Mesenteric fat pad (tissue), 1 donor: ENCODE data around the gene LGALS7B. TPM values are rescaled to one million over a fixed set of nuclear protein-coding genes. Genes with fewer than 3 reads are reported as not detected.
"Not testable (repeated sequence)": the region's sequence is repeated elsewhere in the genome, so short reads cannot be mapped to it uniquely, and the experiment has no call there.

ENCODE experiments used
- DNase-seq: peaks from one replicate; pipeline ENCODE4 v3.0.0-alpha.2; 2020; ENCODE audit warnings: low spot score
- total RNA-seq: library from RNA; stranded (reverse); fragmentation: NEBNext Ultra II Directional; extraction: Animal tissue kit (Norgen Biotek cat#: 25700); gene quantifications from one replicate; pipeline ENCODE4 v1.2.1, GENCODE V29; 2021
- donor health status: DM: yes; HTN: yes; CAD: no.

Gene LGALS7B
- total RNA-seq, 1 donor from 2014 or later, result not detected

- DNase-seq, result peak; percentile 97
Measured at GRCh38 chr19:38769635-38770211, 19.3 kb upstream of the LGALS7B start.

- DNase-seq, result not testable (repeated sequence)
Measured at GRCh38 chr19:38770228-38770948, 18.6 kb upstream of the LGALS7B start.

- not testable (repeated sequence) for DNase-seq
Measured at GRCh38 chr19:38770949-38771275, 18.1 kb upstream of the LGALS7B start.

GRCh38 chr19:38771569-38771968, 17.4 kb upstream of the LGALS7B start:
- DNase-seq, result not testable (repeated sequence)

- DNase-seq, result no peak
Measured at GRCh38 chr19:38773469-38774177, 15.4 kb upstream of the LGALS7B start, which contains the start of gene LGALS7. Gene LGALS7, minus strand, starts transcription at chr19:38773517. Its CDS starts 25 bp downstream, at chr19:38773492.

GRCh38 chr19:38774181-38774950, 14.6 kb upstream of the LGALS7B start:
- no peak for DNase-seq

- no peak for DNase-seq
Measured at GRCh38 chr19:38778733-38779132, 10.3 kb upstream of the LGALS7B start.

GRCh38 chr19:38780443-38780842, 8.6 kb upstream of the LGALS7B start:
- DNase-seq, result no peak

GRCh38 chr19:38781058-38781457, 7.9 kb upstream of the LGALS7B start:
- DNase-seq, result no peak

GRCh38 chr19:38782212-38782611, 6.8 kb upstream of the LGALS7B start:
- not testable (repeated sequence) for DNase-seq

- no peak for DNase-seq
Measured at GRCh38 chr19:38784224-38784623, 4.8 kb upstream of the LGALS7B start.

- DNase-seq, result no peak
Measured at GRCh38 chr19:38785187-38785699, 3.8 kb upstream of the LGALS7B start.

- not testable (repeated sequence) for DNase-seq
Measured at GRCh38 chr19:38786061-38786460, 2.9 kb upstream of the LGALS7B start.

GRCh38 chr19:38786572-38787265, 2.3 kb upstream of the LGALS7B start:
- DNase-seq, result no peak

- DNase-seq, result not testable (repeated sequence)
Measured at GRCh38 chr19:38790507-38791403, 1.8 kb downstream of the LGALS7B start.

GRCh38 chr19:38791451-38792064, 2.6 kb downstream of the LGALS7B start:
- DNase-seq, result not testable (repeated sequence)

GRCh38 chr19:38792250-38793111, 3.5 kb downstream of the LGALS7B start:
- DNase-seq, result no peak

GRCh38 chr19:38793177-38793576, 4.2 kb downstream of the LGALS7B start:
- DNase-seq, result no peak
